ENCODE measurements around the gene INKA2. TPM values are rescaled to one million over a fixed set of nuclear protein-coding genes. Genes with fewer than 3 reads are reported as not detected.

The INKA2 gene
- total RNA-seq, 1 donor = 0.27 TPM

DNA sequence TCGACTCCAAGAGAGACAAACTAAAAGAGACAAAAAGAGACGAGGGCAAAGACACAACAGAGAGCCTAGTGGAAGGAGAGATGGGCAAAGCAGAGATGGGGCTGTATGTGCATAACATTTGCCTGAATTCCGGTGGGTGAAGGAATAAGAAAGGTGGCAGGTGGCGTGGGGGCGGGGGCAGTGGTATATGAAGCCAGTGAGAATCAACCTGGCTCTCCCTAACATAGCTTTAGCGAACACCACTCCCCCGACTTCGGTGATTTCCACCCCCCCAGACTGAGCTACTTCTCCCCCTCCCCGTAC, 1.1 kb downstream of the INKA2 start:
- peak overlapping the region; percentile 69 for H3K4me3 ChIP-seq (ENCODE audit: low read depth, low read length)
- TF ChIP-seq, protein P1, sequence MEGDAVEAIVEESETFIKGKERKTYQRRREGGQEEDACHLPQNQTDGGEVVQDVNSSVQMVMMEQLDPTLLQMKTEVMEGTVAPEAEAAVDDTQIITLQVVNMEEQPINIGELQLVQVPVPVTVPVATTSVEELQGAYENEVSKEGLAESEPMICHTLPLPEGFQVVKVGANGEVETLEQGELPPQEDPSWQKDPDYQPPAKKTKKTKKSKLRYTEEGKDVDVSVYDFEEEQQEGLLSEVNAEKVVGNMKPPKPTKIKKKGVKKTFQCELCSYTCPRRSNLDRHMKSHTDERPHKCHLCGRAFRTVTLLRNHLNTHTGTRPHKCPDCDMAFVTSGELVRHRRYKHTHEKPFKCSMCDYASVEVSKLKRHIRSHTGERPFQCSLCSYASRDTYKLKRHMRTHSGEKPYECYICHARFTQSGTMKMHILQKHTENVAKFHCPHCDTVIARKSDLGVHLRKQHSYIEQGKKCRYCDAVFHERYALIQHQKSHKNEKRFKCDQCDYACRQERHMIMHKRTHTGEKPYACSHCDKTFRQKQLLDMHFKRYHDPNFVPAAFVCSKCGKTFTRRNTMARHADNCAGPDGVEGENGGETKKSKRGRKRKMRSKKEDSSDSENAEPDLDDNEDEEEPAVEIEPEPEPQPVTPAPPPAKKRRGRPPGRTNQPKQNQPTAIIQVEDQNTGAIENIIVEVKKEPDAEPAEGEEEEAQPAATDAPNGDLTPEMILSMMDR (IDR thresholded peaks at IDR 0.05; ENCODE audit: insufficient read depth, low read length) = no peak
- DNase-seq (ENCODE audit: low read depth) = no peak

DNA sequence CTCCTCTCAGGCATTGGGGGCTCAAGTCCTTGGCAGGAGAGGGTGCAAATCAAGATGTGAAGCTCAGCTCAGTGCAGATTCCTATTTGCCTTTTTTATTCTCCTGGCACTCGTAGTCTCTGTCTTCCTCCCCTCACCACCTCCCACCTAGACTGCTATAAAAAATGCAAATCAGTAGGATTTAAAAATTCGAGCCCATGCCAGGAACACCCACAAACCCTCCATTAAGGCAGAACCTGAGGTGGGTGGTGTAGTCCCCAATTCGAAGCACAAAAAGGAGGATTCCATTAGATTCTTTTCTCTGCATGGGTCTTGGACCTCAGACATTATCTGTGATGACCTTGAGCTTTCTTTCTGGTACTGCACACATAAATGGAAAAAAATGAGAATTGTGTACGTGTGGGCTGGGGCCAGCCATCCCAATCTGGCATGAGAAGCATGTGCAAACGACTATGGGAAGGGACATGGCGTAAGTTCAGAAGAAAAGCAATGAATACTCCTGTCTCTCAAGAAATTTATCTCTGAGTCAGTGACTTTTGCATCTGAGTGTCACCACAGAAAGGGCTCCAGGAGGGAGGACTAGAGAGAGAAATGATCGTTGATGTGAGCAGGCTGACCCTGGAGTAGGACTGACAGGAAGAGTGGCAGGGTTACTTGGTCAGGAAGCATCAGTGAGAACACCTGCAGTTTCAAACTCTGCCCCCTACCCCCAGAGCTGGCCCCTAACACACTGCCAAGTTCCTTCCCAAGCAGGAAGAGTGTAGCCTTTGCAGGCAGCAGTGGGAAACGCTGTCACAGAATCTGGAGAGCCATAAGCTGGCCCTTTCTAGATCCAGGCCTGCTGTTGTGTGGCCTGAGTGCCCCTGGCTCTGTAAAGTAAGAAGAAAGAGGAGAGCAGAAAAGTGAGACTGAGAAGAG, 1.7 kb downstream of the INKA2 start:
- TF ChIP-seq, protein P1 (IDR thresholded peaks at IDR 0.05; ENCODE audit: insufficient read depth, low read length) = no peak
- no peak overlapping the region for H3K4me3 ChIP-seq (ENCODE audit: low read depth, low read length)
- no peak for DNase-seq (ENCODE audit: low read depth)

DNA sequence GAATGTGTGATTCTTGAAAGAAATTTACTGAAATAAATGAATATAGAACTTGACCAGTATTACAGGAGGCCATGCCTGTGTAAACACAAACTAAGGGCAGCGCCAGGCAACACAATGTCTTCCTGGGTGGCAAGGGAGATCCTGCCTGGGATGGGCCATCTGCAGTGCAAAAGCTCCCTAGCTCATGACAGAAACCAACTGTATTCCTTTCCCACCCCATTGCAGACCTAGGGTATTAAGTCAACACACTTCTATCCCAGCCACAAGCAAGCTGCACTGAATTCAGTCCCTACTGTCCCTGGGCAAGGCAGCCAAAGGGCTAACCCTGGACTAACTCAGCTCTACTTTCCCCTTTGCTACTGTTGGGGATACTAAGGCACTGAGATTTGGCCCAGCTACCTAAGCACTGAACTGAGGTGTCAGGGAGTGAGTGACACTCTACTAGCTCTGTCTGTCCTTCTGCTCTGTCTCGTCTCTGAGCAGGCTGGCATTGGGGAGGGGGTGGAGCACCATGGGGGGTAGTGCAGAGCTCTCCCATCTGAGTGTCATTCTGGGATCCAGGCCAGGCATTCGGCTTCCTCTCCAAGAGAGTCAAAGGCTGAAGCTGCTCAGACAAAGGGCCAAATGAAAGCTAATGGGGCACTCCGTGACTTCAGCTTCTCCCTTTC, 2.5 kb downstream of the INKA2 start:
- DNase-seq (ENCODE audit: low read depth) = no peak
- no peak overlapping the region for H3K4me3 ChIP-seq (ENCODE audit: low read depth, low read length)
- TF ChIP-seq, protein P1 (IDR thresholded peaks at IDR 0.05; ENCODE audit: insufficient read depth, low read length) = no peak

DNA sequence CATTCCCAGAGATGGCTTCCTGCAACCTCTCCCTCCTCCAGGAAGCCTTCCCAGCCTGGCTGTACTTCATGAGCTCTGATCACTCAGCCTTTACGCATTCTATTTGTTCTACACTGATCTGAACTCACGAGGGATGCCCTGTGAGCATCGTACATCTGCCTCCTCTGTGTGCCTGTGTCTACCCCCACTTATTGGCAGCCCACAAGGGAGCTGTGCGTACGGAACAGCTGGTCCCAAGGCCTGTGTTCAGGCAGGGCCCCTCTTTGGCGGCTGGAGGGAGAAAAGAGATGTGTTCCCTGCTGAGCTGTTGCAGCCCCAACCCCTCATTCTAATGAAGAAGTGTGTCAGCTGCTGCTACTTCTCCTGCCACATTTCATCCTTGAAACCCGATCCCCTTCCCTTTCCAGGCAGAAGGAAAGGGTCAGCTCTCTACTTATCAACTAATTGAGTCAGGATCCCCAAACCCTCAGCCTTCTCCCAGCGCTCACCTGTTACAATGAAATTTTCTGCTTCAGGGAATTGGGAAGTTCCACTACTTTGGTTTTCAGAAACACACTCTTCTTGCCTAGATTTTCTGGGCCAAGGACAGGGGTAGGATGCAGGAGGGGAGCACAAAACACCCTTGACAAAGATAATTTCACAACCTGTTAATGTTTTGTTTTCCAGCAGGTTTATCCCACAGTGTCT, 3.2 kb downstream of the INKA2 start:
- H3K4me3 ChIP-seq (ENCODE audit: low read depth, low read length) = no peak overlapping the region
- DNase-seq (ENCODE audit: low read depth) = no peak
- TF ChIP-seq, protein P1 (IDR thresholded peaks at IDR 0.05; ENCODE audit: insufficient read depth, low read length) = no peak

DNA sequence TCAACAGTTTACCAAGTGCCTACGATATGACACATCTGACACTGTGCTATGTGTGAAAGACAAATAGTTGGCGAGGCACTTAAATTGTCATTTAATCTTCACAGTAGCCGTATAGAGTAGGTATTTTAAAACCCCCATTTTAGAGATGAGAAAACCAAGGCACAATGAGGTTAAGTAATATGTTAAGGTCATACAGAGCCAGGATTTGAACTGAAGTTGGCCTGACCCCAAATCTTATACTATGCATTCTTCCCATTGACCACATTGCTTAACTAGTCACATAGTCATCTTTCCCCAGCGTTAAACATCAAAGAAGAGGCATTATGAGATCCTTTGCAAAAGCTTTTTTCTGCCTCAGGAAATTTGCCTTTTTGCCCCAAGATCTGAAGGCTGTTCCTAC, 3.9 kb downstream of the INKA2 start:
- TF ChIP-seq, protein P1 (IDR thresholded peaks at IDR 0.05; ENCODE audit: insufficient read depth, low read length) = no peak
- DNase-seq (ENCODE audit: low read depth) = no peak
- no peak overlapping the region for H3K4me3 ChIP-seq (ENCODE audit: low read depth, low read length)

DNA sequence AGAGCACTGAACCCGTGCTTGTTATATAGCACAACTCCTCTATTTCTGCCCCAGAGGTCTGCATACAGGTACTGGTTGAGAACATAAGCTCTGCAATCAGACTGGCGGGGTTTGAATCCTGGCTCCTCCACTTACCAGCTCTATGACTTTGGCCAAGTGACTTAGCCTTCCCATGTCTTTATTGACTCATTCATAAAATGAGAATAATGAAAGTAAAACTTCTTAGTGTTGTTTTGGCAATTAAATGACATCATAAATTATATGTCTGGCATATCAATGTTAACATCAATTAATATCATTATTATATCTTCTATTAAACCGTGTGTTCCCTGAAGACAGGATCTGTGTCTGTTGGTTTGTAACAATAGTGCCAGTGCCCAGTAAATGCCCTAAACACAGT, 4.3 kb downstream of the INKA2 start:
- no peak for DNase-seq (ENCODE audit: low read depth)
- no peak overlapping the region for H3K4me3 ChIP-seq (ENCODE audit: low read depth, low read length)
- TF ChIP-seq, protein P1 (IDR thresholded peaks at IDR 0.05; ENCODE audit: insufficient read depth, low read length) = no peak

Data from fibroblast of the aortic adventitia (primary cell).